ENCODE measurements around the gene LNP1.
"Not testable (repeated sequence)": the region's sequence is repeated elsewhere in the genome, so short reads cannot be mapped to it uniquely, and the experiment has no call there.

The LNP1 gene

DNA sequence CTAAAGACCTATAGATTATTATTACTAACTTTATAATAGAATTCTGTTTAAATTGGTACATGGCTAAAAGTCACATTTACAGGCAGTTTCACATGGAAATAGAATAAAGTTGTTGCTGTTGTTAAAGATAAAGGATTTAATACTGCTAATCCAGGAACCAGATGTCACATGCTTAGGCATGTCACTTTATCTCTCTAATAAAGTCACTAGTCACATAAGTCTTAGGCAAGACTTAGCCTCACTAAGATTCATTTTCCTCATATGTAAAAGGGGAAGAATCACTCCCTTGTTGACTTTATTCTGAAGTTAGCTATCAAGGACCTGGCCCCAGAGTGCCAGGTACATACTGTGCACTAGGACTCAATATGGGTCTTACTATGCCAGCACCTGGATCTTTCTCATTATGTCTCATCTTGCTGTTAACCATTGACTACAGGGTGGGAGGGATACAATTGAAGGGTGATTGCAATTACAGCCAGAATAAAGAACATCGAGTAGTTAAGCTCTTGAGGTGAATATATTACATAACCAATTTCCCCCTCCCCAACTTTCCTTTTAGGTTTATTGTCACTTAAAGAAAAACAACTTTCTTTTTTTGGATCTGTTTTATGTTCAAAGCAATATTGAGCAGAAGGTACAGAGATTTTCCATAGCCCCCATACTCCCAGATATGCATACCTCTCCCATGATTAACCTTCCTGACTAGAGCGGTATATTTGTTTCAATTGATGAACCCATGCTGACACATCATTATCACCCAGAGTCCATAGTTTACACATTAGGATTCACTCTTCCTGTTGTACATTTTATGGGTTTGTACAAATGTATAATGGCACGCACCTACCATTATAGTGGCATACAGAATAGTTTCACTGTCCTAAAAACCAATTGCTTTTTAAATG is 36.6 kb downstream of the LNP1 start:
- FAIRE-seq = no peak

DNA sequence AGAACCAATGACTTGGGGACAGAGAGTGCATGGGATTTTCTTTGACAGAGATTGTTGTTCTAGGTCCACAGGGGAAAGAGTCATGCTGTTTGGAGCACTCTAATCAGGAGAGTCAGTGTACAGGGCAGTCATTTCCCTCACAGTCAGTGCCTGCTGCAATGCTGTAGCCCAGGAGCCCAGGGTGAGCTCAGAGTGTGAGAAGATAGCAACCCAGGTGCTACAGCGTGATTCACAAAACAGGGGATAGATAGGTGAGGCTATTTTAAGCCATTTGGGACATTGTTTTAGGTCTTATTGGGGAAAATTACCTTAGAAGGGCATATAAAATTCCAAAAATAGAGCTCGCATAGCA is 37.3 kb downstream of the LNP1 start:
- FAIRE-seq = no peak

DNA sequence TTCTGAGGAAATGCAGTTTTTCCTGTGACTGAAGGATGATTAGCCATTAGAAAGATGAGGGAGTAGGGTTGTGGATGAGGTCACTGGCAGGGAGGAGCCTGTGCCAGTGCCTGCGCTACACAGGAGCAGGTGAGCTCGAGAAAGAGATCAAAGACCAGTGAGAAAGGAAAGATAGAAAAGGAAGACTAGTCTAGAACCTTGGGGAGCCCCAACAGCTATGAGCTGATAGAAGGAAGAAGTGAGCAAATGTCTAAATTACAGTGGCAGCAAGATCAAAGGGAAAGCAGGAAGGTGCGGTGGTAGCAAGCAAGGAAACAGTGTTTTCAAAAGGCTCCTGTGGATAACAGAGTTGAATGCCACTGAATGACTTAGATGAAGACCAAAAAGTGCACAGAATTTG is 39.6 kb downstream of the LNP1 start:
- no peak for FAIRE-seq

DNA sequence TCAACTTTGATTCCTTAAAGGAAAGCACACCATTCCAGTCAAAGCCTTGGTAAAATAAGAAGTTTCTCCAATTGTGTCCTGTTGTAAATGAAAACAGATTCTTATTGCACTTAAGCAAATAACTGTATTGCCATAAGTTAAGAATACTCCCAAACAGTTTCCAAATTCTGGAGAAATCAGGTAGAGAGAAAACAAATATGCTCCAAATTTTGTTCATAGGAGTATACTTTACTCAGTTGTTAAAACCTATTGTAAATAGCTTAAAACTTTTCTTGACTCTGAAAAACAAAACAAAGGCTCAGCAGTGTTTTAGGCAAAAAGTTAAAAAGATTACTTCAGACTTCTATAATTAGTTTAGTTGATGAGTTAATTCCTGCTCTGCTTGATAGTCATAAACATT is 42.4 kb downstream of the LNP1 start:
- no peak for FAIRE-seq

DNA sequence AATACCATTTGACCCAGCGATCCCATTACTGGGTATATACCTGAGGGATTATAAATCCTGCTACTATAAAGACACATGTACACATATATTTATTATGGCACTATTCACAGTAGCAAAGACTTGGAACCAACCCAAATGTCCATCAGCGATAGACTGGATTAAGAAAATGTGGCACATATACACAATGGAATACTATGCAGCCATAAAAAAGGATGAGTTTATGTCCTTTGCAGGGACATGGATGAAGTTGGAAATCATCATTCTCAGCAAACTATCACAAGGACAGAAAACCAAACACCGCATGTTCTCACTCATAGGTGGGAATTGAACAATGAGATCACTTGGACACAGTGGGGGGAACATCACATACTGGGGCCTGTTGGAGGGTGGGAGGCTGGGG is 45.7 kb downstream of the LNP1 start:
- not testable (repeated sequence) for FAIRE-seq

DNA sequence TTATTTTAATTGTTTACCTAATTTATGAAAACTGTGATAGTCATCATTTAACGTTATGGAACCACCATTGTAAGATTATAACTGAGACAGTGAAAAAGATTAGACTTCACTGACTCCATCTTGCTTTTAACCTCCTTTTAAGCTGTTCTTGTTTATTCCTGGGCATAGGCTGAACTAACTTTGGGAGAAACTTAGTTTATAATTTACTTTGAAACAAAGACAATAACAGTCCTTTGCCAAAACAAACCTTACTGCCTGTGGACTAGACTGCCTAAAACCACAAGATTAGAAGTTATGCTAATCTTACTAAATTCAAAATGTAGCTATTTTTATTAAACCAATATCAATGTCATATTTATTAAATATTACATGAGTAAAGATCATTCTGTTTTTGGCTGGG is 46.7 kb downstream of the LNP1 start:
- no peak for FAIRE-seq

DNA sequence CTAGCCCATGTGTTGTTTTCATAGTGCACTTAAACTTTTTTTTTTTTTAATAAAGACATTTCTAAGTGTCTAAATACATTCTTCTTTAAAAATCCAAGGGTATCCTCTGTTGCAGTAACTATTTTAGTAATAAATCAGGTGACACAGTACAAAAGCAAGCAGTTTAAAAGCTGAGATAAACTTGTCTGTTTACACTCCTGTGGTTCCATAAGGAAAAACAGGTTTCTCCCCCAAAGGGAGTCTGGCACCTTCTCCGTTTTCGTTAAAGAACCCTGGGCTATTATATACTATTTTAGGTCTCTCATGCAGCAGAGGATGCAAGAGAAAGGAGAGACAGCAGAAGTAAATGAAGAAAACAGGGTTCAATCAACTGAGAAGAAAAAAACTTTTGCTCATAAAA is 47.9 kb downstream of the LNP1 start:
- no peak for FAIRE-seq

DNA sequence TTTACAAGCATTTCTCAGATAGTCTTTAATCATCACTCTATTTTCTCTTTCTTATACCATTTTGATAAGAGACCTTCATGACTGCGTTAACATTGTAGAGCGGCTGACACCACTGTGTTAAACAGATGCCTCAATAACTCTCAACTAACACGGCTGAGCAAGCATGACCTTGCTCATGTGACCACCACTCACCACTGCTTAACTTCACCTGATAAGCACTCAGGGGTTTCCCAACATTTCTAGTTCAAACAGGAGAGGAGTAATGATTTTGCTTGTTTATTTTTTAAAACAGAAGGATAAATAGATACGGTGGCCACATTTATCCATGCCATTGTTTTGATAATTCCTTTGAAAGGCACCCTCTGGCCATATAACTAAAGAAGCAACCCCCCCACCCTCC is 53.3 kb downstream of the LNP1 start:
- no peak for FAIRE-seq

DNA sequence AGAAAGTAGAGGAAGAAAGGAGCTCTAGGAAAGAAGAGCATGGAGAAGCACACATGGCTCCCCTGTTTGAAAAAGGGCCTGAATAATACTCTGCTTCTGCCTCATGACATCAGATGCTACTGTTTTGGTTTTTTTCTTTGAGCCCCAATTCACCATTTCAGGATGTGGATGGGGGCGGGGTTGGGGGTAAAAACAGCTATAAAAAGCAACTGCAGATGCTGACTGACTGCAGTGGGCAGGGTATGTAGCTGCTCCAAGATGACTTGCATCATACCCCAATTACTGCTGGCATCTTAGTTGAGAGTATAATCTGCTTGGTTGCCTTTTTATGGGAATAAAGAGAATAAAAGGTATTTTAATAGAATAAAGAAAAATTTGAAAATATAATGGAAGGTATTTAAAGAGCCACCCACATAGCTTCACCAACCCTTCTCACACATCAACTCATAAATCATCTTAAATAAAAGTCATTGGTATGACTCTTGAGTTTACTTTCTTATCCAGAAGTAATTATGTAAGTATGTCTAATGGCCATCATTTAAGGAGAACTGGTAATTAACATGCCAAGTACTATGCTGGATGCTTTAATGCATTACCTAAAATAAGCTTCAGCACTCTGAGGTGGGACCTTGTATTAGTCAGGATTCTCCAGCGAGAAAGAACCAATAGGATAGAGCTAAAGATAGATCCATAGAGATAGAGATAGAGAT is 54.7 kb downstream of the LNP1 start:
- FAIRE-seq = no peak

DNA sequence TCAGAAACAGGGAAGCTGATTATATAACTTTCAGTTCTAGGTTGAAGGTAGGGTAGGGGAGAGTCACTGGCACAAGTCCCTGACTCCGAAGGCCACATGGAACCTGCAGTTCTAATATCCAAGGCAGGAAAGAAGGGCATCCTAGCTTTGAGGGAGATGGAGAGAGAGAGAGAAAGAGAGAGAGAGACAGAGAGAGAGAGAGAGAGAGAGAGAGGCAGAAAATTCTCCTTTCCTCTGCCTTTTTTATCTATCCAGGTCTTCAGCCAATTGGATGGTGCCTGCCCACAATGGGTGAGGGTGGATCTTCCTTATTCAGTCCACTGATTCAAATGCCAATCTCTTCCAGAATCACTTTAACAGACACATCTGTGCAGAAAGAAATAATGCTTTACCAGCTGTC is 55.4 kb downstream of the LNP1 start:
- FAIRE-seq = no peak

DNA sequence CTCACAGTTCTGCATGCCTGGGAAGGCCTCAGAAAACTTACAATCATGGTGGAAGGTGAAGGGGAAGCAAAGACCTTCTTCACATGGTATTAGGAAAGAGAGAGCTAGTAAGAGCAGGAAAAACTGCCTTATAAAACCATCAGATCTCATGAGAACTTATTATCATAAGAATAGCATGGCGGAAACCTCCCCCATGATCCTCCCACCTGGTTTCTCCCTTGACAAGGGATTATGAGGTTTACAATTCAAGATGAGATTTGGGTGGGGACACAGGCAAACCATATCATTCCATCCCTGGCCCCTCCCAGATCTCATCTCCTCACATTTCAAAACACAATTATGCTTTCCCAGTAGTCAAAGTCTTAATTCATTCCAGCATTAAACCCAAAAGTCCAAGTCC is 56.5 kb downstream of the LNP1 start:
- no peak for FAIRE-seq

DNA sequence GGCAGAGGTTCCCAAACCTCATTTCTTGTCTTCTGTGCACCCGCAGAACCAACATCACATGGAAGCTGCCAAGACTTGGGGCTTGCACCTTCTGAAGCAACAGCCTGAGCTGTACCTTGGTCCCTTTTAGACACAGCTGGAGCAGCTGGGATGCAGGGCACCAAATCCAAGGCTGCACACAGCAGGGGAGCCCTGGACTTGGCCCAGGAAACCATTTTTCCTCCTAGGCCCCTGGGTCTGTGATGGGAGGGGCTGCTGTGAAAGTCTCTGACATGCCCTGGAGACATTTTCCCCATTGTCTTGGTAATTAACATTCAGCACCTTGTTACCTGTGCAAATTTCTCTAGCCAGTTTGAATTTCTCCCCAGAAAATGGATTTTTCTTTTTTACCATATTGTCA is 57.5 kb downstream of the LNP1 start:
- no peak for FAIRE-seq

DNA sequence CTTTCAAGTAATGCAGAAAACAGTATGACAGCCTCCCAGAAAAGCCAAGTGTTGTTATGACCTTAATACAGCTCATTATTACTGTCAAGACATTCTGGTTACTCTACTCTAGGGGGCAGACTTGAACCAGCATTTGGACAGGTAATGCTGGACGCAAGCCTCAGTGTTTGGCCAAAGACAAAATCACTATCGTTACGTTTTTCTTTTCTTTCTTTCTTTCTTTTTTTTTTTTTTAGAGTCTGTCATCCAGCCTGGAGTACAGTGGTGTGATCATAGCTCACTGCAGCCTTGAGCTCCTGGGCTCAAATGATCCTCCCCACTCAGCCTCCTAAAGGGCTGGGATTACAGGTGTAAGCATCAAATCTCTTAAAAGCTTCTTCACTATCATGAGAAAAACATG is 61.7 kb downstream of the LNP1 start:
- peak; percentile 91 for FAIRE-seq

DNA sequence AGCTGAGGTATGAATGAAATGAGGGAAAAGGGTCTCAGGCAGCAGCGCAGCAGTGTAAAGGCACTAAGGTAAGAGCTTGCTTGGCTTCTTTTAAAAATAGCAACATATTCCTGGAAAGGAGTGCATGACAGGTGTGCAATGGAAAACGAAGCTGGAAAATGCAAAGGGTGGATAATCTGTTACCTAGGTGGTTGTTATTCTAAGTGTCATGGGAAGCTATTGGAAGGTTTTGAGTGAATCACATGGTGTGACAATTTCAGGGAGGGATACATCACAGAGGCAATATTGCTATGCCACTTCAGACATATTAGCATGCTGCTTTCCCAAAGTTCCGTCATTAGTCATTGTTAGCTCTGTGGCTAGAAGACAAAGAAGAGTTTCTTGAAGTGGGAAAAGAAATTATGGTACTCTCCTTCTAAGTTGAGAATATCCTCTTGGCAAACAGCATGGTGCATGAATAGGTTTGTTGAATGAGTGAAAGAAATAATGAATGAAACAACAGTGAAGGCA is 62.4 kb downstream of the LNP1 start:
- no peak for FAIRE-seq

DNA sequence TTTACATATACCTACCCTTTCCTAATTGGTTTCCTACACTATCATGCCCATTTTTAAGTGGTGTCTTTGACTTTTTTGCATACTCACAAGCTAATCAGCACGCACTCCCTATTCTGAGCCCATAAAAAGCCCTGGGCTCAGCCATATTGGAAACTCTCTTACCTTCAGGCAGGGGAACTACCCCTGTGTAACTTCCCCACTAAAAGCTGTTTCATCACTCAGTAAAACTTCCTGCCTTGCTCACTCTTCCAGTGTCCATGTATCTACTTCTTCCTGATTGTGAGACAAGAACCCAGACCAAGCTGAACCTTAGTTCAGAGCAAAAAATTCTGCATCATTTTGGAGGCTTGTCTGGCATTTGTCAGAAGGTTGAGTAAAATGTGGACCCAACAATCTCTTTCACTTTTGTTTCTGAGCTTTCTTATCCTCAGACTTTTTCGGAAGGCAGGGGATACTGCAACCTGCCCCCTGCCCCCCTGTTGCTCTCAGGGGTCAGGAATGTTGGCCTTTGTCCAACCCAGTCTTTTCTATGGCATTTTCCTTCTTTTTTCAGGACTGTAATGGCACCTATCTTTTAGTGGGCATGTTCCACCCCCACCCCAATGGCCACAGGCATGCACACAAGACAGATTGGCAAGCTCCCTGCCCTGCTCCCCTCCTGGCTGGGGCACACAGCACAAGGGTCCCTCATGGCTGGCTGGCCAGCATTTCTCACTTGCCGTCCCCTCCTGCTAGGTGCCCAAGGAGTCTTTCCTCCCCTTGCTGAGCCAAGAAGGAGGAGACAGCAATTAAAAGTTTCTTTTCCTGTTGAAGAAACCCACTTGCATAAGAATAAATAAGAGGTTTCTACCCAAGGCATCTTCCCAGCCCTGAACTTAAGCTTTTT is 64.8 kb downstream of the LNP1 start:
- no peak for FAIRE-seq

DNA sequence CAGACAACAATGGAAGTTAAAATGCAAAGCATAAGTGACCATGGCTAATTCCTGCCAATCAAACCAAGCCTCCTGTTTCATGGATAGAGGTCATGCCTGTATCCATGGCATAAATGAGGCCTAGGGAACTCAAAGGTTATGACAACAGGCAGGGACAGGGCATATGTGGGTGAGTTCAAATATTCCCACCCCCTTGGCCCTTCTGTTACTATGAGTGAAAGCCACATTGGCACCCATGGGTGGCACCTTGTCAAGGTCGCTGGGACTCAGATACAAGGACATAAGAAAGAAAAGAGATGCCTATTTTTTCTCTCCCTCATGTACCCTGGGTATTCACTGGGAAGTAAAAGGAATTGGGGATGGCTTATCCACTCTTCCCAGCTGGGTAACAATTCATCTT is 65.8 kb downstream of the LNP1 start:
- no peak for FAIRE-seq

DNA sequence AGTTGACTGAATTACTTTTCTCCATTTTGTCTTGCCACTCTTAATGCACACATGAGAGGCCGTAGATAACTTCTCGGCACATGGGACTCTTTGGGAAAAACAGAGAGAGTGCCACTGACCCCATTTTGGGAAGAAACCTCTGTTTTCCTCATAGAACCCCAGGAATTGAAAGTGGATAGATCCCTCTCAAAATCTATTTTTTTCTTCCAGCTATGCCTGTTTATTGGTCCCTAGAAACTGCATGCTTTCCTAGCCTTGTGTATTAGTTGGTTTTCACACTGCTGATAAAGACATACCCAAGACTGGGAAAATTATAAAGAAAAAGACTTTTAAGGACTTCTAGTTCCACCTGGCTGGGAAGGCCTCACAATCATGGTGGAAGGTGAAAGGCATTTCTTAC is 67.3 kb downstream of the LNP1 start:
- FAIRE-seq = no peak

DNA sequence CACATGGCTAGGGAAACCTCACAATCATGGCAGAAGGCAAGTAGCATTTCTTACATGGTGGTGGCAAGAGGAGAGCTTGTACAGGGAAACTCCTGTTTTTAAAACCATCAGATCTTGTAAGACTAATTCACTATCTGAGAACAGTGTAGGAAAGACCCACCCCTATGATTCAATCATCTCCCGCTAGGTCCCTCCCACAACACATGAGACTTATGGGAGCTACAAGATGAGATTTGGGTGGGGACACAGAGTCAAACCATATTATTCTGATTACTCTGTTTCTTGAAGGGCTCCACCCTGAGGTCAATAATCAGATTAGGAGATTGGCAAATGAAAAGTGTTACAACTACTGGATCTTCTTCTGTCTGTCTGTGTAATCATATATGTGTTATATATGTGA is 69.6 kb downstream of the LNP1 start:
- no peak for FAIRE-seq

DNA sequence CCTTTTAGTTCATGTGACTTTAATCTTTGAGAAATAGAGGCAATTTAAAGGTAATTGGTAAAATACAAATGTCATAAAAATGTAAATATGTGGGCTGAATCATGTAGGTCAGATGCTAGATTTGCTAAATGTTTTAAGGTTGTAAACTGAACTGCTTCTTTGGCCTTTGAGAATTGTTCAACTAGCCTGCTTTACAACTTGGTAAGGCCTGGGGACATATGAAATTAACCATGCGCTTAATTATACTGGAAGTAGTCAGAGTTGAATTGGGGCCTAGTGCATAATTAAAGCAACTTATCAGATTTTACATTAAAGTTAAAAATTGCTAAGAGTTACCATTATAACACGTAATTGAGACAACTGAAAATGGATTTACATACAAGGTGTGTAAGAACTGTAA is 70.1 kb downstream of the LNP1 start:
- FAIRE-seq = no peak

DNA sequence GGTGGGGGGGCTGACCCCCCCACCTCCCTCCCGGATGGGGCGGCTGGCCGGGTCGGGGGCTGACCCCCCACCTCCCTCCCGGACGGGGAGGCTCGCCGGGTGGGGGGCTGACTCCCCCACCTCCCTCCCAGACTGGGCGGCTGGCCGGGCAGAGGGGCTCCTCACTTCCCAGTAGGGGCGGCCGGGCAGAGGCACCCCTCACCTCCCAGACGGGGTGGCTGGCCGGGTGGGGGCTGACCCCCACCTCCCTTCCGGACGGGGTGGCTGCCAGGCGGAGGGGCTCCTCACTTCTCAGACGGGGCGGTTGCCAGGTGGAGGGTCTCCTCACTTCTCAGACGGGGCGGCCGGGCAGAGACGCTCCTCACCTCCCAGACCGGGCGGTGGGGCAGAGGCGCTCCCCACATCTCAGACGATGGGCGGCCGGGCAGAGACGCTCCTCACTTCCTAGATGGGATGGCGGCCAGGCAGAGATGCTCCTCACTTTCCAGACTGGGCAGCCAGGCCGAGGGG is 76.6 kb downstream of the LNP1 start:
- not testable (repeated sequence) for FAIRE-seq

DNA sequence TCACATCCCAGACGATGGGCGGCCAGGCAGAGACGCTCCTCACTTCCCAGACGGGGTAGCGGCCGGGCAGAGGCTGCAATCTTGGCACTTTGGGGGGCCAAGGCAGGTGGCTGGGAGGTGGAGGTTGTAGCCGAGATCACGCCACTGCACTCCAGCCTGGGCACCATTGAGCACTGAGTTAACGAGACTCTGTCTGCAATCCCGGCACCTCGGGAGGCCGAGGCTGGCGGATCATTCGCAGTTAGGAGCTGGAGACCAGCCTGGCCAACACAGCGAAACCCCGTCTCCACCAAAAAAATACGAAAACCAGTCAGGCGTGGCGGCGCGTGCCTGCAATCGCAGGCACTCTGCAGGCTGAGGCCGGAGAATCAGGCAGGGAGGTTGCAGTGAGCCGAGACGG is 77.2 kb downstream of the LNP1 start:
- FAIRE-seq = not testable (repeated sequence)

DNA sequence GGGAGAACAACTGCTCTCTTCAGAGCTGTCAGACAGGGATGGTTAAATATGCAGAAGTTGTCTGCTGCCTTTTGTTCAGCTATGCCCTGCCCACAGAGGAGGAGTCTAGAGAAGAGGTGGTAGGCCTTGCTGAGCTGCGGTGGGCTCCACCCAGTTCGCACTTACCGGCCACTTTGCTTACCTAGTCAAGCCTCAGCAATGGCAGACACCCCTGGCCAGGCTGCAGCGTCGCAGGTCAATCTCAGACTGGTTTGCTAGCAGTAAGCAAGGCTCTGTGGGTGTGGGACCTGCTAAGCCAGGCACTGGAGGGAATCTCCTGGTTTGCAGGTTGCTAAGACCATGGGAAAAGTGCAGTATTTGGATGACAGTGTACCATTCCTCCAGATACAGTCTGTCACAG is 78.7 kb downstream of the LNP1 start:
- no peak for FAIRE-seq

DNA sequence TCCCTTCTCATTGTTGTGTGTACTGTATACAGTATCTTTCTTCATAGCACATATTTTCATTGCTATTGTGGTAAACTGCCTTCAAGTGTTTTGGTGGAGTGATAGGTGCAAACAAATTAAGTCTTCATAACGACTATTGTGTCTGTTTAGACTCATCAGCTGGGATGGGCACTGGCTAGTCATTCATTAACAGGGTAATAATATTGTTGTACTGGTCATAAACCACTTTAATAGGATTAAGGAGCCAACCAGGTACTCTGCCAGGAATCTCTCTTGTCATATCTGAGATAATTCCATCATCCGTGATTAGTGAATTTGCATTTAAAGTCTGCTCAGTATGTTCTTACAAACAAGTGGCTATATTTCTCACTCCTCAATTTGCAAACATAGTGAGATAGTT is 80.8 kb downstream of the LNP1 start:
- no peak for FAIRE-seq
